Kasumi-1 (cell line): ENCODE data around the gene SLK.

Experiments
- DNase-seq, 2 experiments: peaks; one replicate each; lab custom pipeline; 2025; lab: John Stamatoyannopoulos, UW

The SLK gene

DNA sequence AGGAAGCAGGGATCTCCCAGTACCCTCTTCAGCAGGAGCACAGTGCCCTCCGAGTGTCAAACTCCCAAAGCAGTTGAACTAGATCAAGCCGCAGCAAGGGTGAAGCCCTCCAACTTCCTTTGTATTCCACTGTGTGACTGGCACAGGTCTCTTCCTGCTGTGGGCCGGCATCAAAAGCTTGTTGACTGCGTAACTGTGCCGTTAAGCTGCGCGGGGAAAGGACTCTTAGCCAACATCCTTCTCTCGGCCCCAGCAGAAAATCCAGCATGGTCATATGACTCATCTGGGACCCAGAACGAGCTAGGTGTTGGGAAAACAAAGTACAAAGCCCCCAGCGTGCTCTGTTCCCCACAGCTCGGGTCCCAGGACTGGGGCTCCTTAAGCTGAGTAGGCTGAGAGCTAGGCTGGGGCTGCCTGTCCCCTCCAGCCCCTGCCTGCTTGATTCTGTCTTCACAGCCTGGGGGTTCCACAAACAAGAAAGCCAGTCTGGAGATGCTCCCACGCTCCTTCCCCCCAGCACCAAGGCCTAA, 66.5 kb downstream of the SLK start:
- no peak for DNase-seq

DNA sequence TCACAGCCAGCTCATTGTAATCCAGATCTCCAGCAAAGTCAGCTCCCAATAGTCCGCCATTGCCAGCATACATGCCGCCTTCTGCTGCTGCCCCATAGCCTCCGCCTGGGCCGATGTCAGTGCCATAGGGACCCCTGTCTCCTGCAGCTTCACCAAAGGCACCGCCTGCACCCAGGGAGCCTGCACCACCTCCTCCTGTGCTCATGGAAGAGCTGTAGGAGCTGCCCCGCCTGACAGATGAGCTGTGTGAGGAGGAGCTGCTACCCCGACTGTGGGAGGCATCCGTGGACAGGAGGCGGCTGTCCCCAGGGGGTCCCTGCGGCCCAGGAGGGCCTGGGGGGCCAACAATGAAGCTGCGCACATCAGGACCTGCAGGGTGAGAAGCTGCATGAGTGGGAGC, 67.0 kb downstream of the SLK start:
- DNase-seq = no peak

DNA sequence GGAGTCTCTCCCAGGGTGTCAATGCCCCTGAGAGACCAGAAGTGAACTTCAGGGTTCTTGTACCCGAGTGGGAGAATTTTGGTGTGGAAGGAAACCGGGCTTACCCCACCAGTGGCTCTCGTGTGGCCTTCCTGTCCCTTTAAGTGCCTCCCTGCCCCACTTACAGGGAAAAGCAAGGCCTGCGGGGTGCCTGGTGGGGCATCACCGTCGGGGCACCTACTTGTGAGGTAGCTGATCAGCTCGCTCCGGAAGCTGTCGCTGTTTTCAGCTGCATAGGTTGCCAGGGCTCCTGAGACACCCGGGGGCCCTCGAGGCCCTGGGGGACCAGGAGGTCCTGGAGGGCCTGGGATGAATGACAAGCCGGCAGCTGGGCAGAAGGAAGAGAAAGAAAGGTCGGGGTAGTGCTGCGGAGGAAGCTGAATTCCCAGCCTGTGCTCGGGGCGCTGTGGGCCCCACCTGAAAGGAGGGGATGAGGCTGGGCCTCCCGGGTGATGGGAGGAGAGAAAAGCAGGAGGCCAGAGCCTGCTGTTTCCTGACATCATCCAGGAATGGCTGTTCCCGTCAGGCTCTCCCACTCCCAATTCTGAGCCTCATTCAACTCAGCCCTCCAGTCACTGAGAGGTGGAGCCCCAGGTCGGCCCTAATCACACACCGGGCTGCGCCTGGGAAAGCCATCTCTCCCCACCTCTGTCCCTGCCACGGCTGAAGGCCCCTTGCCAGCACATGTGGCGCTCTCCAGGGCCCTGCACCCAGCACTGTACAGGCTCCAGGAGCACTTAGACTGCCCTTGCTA, 67.7 kb downstream of the SLK start:
- no peak for DNase-seq

DNA sequence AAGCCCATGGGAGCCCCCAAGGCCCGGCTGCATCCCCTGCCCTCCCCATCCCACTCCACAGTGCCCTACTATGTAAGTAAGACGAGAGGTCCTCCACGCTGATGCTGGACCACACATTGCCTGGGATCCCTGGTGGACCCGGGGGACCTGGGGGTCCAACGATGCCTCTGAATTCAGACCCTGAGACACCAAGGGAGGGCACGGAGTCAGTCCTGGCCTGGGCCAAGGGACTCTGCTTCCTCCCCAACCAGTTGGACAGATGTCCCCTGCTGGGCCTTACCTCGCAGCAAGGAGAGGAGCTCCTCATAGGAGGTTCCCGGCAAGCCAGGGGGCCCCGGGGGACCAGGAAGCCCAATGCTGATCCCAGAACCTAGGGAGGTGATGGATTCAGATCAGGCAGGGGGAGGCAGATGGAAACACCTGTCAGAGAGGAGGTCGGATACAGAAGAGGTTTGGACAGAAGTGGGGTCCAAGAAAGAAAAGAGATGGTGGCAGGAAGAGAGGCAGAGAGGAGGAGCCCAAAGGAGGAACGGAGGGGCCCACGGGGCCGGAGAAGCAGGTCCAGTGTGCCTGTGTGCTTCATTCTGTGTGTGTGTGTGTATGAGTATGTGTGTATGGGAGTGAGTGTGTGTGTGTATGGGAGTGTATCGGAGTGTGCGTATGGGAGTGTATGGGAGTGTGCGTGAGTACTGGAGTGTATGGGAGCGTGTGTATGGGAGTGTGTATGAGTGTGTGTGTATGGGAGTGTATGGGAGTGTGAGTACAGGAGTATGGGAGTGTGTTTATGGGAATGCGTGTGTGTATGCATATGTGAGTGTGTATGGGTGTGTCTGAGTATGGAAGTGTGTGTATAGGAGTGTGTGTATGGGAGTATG, 68.5 kb downstream of the SLK start:
- DNase-seq = no peak

DNA sequence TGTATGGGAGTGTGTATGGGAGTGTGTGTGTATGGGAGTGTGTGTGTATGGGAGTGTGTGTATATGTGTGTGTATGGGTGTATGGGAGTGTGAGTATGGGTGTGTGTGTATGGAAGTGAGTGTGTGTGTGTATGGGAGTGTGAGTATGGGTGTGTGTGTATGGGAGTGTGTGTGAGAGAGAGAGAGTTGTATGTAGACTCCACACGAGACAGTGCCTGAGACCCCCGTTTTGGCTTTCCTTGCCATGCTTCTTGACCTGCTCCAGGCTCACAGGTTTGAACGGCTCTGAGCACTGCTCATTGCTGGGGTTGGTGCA, 69.1 kb downstream of the SLK start:
- no peak for DNase-seq

DNA sequence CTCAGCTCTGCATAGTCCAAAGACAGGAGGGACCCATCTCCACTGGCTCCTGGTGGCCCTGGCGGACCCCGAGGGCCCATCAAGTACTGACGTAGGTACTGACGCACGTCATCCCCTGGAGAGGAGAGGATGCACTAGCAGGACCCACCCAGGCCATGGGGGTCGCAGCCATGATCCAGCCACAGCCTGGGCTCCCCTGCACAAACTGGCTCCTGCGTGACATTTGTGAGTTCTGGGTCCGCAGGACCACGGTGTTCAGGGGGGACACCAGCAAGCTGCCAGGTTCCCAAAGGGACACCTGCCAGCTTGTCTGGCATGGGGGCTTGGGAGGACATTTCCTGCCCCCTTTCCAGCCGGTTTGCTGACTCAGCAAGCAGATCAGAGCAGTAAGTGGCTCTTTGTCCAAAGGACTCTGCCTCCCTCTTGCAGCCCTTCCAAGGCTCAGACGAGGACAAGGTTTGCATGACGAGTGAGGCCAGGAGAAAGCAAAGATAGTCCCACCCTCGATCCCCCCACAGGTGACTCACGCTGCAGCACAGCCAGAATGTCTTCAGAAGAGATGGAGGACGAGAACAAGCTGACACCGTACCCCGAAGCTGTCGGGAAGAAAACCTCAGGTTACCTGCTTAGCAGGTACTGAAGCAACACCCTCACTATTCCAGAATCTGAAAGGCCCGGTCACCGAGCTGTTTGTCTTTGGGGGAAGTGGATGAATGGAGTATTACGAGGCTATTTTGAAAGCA, 69.7 kb downstream of the SLK start:
- no peak for DNase-seq

DNA sequence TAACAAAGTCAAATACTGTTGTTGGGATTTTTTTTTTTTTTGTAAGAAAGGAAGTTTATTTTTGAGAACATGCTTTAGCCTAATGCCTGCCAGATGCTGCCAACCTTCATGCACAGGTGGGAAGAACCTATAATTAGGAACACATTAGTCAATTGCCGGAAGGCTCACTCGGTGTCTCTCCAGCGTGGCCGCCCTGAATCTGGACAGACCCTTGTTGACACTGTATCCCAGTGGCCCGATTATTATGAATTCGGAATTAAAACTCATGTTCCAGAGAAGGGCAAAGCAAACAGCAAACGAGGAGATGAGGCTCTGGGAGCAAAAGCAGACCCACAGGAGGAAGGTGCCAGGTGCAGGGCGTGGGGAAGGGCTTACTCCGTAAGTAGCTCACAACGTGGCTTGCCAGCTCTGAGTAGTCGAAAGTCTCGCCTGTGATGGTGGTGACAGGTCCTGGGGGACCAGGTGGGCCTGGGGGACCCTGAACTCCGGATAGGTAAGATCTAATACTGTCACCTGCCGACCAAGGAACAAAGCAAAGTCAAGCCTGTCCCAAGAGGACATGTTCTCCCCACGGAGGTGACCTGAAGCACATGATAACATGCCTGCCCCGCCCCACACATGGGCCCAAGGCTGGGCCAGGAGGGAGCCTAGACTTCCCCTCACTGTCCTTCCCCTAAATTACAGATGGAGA, 70.5 kb downstream of the SLK start:
- no peak for DNase-seq

DNA sequence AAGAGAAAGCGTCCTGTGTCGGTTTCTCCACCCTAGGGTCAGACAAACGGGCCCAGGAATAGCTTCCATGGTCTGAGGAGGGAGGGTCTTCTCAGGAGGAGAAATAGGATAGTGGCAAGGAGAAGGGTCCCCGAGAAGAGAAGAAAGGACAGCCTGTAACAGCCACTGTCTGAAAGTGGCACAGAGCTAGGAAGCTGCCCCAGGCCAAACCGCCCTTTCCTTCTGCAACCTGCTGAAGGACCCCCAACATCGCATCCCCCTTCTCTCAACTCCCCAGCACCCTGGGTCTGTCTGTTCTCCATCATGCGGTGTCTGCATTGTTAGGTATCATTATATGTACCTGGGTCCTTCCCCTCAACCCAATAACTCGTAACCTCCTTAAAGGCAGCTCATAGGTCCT, 71.6 kb downstream of the SLK start:
- DNase-seq = no peak

DNA sequence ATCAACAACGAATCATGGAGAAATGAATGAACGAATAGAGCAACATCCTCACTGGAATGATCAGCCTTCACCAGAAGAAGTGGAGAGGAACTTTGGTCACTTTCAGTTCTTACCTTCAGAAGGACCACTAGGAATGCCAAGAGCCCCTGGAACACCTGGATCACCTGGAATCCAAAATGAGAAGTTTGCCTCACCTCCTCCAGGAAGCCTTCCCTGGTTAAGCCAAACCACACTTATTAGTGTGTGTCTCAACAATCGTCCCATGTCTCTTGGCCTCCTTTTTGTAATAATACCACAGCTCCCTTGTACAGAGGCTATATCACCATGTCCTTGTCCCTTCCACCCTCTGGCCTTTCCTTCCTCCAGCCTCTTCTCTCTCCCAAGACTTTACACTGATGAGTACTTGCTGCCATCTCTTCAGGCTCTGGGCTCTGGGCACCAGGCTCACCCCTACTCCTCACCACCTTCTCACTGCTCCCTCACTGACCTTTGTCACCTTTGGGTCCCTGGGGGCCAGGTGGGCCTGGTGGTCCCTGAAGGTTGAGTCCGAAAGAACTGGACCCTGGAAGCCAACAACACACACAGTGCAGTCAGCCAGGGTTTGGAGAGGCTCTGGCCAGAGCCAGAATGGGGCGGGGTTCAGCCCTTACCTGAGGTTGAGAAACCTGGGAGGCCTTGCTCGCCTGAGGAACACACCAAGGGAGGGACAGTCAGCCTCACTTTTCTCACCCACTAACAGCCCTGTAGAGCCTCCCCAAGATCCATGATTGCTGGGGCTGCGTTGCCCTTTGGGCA, 72.2 kb downstream of the SLK start:
- no peak for DNase-seq

DNA sequence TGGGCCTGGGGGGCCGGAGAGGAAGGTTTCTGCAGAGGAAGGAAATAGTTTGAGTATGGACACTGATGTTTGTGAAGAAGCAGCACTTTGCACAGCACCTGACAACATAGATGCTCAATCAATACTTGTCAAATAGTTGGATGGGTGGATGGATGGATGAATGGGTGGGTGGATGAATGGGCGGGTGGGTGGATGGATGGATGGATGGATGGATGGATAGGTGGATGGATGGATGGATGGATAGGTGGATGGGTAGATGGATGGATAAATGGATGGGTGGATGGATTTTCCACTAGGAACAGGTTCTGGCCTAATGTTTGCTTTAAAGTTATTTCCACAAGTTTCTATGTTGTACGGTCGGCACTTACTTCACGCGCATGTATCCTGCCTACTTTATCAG, 73.4 kb downstream of the SLK start:
- no peak for DNase-seq

DNA sequence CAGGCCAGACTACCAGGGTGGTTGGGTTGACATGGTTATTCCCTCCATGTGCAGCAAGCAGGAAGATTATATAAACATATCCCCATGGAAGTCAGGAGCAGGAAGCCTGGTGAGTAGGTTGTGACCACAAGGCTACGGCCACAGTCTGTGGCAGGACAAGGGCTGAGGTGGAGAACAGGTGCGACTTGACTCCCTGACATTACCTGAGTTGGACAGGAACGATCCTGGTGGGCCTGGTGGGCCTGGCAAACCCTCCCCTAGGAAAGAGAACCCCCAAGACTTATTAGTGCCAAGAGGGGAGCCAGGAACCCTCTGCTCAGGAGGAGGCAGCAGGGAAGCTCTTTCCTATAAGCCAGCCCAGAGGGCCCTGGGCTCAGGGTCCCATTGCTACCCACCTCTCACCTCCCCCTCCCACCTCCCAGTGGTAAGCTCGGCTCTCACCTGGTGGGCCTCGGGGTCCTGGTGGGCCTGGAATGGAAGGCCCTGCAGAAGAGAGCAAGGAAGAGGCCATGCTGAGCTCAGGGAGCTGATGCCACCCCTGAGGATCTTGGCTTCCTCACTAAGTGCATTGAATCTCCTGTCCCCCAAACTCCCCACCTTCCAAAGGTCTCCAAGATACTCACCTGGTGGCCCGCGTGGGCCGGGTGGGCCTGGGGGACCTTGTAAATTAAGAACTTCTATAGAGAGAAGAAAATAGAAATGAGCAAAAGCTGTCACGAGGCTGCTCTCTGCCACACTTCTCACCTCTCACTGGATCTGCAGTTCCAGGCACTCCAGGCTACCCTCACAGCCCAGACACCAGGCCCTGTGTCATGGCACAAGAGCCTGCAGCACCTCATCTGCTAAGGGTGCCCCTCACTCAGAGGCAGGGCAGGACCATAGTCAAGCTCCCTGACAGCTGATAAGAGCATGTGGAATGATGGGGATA, 74.2 kb downstream of the SLK start:
- DNase-seq = no peak

DNA sequence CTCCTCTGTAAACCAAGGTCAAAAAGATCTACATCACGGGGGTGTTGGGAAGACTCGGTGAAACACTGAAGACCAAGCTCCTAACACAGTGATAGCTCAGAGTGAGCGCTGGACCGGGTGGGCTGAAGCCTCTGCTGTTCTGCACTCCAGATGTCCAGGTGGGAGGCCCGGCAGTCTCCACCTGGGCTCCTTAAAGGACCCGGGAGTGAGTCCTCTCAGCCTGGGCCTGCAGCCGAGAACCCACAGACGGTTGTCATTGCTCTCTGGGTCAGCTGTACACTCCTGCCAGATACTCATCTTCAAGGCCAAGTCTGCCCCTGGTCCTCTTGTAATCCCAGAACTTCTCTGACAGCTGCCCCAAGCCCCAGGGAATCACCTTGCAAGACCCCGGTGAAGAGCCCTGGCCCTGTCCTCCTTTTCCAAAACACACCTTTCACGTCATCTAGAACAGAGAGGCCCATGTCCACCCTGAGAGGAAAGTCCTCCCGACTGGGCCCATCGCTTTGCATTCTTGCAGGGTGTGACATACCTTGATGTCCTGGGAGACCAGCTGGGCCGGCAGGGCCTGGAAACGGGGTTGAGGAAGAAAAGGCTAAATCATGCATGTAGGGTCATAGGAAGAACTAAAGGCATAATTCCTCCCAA, 75.1 kb downstream of the SLK start:
- DNase-seq = no peak

DNA sequence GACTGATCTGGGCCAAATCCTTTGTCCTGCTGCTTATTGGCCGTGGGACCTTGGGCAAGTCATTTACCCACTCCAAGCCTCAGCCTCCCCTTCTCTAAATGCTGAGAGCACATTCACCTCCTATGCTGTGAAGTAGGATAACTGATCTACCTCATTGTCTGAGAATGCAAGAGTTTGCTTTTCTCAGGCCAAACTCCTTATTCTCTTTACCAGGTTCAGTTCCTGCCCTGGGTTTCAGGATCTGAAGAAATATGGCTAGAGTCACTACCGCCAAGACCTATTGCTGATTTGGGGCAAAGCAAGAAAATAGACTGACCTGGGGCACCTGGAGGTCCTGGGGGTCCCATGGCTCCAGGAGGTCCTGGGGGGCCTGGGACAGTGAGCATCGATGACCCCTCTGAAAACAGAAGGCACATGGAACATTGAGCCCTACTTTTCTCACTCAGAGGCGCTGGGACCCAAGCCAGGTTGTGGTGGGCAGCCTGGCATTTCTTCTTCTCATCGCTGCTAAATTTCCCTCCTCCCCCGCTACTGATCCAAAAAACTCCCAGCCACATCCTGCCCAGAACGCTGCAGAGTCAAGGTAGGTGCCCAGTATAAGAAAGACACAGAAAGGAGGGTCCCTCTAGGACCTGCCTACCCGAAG, 76.4 kb downstream of the SLK start:
- DNase-seq = no peak

DNA sequence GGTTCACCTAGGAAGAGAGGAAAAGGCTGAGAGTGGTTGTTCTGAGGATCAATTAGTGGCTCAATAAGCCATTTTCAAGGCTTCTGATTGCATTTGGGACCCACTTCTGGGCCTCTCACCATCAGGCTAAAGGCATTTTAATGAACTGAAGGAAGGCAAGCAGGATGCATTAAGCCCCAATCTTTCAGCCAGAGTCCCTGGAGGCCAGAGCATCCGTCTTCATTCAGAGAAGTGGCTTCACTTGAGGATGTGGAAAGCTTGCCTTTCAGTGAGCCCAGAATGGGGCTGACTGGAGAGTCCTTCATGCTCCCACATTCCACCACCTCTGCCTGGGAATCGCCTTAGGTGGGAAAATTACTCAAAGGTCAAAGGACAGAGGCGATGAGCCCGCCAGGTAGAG, 76.9 kb downstream of the SLK start:
- no peak for DNase-seq

DNA sequence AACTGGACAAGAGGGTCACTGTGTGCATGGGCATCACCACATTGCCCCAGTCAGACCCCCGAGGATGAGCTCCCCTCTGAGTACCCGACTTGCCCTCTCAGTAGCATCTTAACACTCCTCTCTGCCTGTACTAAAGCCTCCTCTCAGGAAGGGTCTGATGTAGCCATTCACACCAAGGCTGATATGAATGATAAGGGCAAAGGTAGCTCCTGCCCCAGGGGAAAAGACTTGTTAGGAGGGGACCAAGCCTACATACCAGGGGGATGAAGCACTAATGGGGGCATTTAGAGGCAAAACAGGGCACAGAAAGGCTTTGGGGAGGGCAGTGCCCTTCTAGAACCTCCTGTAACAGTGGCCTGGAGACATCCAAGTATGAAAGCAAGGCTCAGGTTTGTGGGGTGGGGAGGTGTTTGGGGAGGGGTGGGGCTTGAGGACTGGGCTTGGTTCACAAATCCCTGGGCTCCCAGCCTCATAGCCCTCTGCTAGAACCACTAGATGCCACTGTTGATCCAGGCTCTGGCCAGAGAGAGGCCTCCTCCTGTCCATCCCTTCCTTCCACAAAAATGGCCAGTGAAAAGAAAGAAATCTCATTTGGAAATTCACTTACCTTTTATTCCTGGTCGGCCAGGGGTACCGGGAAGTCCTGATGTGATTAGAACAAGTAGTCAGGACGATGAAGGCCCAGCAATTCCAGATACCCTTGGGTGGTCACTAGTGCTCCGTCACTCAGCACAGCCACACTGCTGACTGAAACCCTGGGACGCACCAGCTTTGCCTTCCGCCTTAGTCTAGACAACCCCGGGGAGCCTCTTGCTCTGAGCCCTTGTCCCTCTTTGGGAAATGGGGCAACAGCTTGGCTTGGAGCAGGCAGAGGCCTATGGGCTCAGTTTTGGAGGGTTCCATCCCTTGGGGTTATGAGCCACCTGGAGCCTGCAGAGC, 78.5 kb downstream of the SLK start:
- no peak for DNase-seq

DNA sequence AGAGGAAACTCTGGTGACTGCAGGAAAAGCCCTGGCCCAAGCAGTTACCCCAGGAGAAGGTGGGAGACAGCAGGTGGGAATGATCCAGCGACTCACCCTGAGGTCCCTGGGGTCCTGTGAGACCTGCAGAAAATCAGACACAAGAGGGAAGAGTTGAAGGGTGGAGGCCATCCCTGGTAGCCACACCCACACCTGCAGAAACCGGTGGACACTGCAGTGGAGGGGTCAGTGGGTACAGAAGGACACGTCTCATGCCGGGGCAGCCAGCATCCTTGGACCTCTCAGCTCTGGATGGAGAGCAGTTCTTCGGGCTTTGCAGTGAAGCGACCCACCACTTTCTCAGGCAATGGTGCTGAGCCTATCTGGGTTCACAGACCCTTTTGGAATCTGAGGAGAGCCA, 79.7 kb downstream of the SLK start:
- DNase-seq = no peak

DNA sequence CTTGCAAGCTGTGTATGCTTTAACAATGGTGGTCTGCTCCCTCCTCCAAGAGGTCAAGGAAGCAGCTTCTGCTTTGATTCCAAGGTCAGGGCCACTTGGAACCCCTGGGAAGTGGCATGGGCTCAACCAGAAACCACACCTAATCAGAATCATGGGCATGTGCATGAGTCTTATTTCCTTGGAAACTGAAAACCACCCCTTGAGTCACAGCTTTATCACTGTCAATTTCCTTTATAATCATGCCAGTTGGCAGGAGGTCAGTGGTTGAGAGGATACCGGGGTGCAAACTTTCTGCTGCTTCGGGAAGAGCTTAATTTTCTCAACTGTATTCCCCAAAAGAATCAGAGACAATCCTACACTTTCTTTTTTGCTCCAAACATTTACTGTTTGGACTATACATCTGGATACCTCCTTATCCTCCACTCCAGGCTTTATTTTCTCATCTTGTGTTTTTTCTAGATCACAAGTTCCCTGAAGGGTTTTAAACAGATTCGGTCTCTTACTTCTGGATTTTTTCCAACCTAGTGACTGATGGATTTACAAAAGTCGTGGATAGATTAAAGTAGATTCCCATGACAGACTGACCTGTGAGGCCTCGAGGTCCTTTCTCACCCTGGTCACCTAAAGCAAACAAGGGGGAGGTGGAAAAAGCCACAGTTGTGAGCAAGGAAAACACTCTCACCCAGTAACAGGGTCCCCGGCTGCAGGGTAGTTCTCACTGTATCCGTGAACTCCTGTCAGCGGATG, 82.7 kb downstream of the SLK start:
- DNase-seq = no peak
